HEK293T (cell line): Measurements from ENCODE around the gene ESYT1.

Source experiments
- CTCF ChIA-PET: fragments of 350-600 bp; formaldehyde crosslinking; extraction: SDS; loops from one replicate; lab custom pipeline; 2021; ENCODE audit warnings: antibody characterized with exemption, inconsistent platforms; lab: Yijun Ruan, JAX
- POLR2A ChIA-PET: fragments of 350-600 bp; formaldehyde crosslinking; extraction: SDS; loops from one replicate; lab custom pipeline; 2020; ENCODE audit warnings: antibody characterized with exemption, inconsistent platforms; lab: Yijun Ruan, JAX
- DNase-seq: peaks from one replicate; pipeline ENCODE4 v3.0.0; 2012; ENCODE audit warnings: mixed read lengths; ENCODE audit errors: extremely low spot score
- CTBP1 ChIP-seq: fragments of 450-650 bp; IDR thresholded peaks from 2 replicates; pipeline ENCODE4 v1.6.1; 2016; ENCODE audit warnings: borderline replicate concordance
- ELF4 ChIP-seq: fragments of 450-650 bp; IDR thresholded peaks from 2 replicates; pipeline ENCODE4 v1.6.1; 2017; ENCODE audit warnings: antibody characterized with exemption
- FOXA1 ChIP-seq: fragments of 450-650 bp; IDR thresholded peaks from 2 replicates; pipeline ENCODE4 v1.6.1; 2016; ENCODE audit warnings: mild to moderate bottlenecking
- FOXK2 ChIP-seq: fragments of 450-650 bp; IDR thresholded peaks from 2 replicates; pipeline ENCODE4 v1.6.1; 2016; ENCODE audit warnings: mild to moderate bottlenecking
- FOXM1 ChIP-seq: fragments of 450-650 bp; IDR thresholded peaks from 2 replicates; pipeline ENCODE4 v1.6.1; 2017; ENCODE audit warnings: mild to moderate bottlenecking, borderline replicate concordance
- HDGF ChIP-seq: fragments of 450-650 bp; IDR thresholded peaks from 2 replicates; pipeline ENCODE4 v1.6.1; 2017; ENCODE audit warnings: antibody characterized with exemption, borderline replicate concordance
- LEF1 ChIP-seq: fragments of 450-650 bp; IDR thresholded peaks from 2 replicates; pipeline ENCODE4 v1.6.1; 2017; ENCODE audit warnings: mild to moderate bottlenecking, borderline replicate concordance
- NFRKB ChIP-seq: fragments of 450-650 bp; IDR thresholded peaks from 2 replicates; pipeline ENCODE4 v1.6.1; 2016; ENCODE audit warnings: mild to moderate bottlenecking, moderate library complexity

ESYT1 gene

GRCh38 chr12:56192582-56192981, 64.5 kb downstream of the ESYT1 start:
- no peak for TF ChIP-seq HDGF
- TF ChIP-seq NFRKB, result no peak
- TF ChIP-seq ELF4, result no peak
- TF ChIP-seq LEF1, result no peak
- no peak for DNase-seq
- CTCF ChIA-PET, result interaction anchor here (2.1 kb wide), 1 partner anchor 74 kb away, joined by 7 read pairs; the partner anchor contains the start of gene ZC3H10
- POLR2A ChIA-PET, result interaction anchor here (5.3 kb wide), 1 partner anchor 29 kb away, joined by 66 read pairs; the partner anchor contains the start of gene RNF41

DNA sequence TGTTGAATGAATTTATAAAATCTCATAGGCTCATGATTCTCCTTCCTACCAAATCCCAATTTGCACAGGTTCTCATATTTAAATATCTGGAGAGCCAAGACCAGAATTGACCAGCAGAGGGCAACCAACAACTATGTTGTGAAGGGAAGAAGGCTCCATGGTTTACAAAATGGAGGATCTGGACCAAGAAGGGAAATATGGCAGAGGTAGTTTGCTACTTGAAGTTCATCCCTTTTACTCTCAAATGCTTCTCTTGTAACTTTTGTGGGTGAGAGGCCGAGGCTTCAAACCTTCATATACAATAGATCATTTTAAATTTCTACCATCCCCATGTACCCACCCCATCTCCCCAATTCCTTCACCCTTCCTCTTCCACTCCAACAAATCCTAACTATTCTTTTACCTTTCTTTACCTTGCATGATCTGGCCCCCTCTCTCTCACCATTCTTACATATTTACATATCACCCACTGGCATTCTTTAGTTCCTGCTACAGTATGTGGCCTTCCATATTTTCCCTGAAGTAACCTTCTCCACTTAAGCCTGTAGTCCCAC, 65.0 kb downstream of the ESYT1 start:
- no peak for TF ChIP-seq FOXK2
- no peak for TF ChIP-seq ELF4
- no peak for TF ChIP-seq HDGF
- no peak for TF ChIP-seq FOXM1
- peak; percentile 60 for TF ChIP-seq NFRKB
- no peak for TF ChIP-seq CTBP1
- TF ChIP-seq FOXA1, result no peak
- no peak for TF ChIP-seq LEF1
- POLR2A ChIA-PET, result no interaction called here
- CTCF ChIA-PET, result no interaction called here
- peak; percentile 64 for DNase-seq
